Activated CD8-positive, alpha-beta memory T cell treated with anti-CD3 and anti-CD28 coated beads for 1 hour (primary cell): ENCODE data around the gene CLPX.
"Not testable (repeated sequence)": the region's sequence is repeated elsewhere in the genome, so short reads cannot be mapped to it uniquely, and the experiment has no call there.

Experiments
- DNase-seq, 2 donors: peaks; one replicate each; pipeline ENCODE4 v3.0.0-alpha.2; 2020; ENCODE audit warnings: low read depth in 1 of 2; ENCODE audit errors: extremely low read depth in 1 of 2

The CLPX gene

DNA sequence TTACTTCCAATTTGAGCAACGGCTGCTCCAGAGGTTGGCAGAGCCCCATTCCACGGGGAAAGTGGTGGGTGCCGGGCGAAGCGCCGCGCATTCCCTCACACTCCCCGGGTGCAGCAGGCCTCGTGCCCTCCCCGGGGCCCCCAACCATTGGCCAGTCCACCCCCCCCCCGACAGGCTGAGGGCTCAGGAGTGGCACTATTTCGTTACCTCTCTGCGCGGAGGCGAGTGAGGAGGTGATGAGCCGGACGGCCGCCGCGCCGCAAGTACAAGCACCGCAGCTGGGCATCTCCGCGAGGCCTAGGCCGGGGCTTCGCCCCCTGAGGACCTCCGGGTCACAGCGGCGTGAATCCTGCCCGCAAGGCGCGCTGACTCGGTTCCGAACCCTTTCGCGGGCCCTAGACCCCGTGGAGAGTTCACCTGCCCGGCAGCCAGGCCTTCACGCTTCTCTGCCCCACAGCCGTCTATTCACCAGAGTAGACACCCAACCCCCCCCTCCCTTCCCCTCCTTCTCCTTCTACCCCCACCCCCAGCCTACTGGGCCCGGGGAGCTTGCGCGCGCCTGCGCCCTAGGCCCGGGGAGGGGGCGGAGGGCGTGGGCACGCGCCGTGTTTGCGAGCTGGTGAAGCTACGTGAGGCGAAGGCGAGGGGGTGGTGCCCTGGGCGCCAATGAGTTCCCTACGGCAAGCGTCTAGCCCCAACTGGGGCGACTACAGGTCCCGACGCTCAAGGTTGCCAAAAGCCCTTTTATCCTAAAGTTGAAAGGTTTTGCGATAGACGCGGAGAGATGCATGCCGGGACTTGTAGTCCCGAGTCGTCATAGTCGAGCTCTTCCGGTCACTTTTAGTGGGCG, at the start of gene CLPX:
Gene CLPX (minus strand): TSS at position 475 of the 850 bp plus-strand sequence. CDS start 189 bp downstream, at position 286.
- peak; percentile 81 to 82 for DNase-seq

DNA sequence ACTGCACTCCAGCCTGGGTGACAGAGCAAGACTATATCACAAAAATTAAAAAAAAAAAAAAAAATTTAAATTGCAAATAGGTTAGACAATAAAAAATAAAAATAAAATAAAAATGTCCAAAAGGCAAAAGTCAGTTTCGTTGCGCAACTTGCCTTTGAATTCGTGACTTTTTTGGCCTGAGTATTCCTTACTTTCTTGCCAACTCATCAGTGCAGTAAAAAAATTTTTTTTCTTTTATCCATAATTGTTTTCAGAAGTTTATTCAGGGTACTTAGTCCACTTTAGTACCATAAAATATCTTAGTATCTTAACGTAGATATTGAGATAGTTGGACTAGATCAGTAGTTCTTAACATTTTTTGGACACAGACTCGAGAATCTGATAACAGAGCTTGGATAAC, 48.6 kb upstream of the CLPX start:
- DNase-seq: no peak

DNA sequence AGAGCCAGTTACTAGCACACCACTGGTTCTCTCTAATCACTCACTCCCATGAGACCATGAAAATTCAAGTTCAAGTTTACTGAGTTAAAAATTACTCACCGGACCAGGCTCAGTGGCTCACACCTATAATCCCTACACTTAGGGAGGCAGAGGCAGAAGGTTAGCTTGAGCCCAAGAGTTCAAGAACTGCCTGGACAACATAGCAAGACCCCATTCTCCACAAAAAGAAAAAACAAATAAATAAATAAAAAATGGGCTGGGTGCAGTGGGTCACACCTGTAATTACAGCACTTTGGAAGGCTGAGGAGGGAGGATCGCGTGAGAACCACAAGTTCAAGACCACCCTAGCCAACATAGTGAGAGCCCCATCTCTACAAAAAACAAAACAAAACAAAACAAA, 47.4 kb upstream of the CLPX start:
- DNase-seq: no peak

DNA sequence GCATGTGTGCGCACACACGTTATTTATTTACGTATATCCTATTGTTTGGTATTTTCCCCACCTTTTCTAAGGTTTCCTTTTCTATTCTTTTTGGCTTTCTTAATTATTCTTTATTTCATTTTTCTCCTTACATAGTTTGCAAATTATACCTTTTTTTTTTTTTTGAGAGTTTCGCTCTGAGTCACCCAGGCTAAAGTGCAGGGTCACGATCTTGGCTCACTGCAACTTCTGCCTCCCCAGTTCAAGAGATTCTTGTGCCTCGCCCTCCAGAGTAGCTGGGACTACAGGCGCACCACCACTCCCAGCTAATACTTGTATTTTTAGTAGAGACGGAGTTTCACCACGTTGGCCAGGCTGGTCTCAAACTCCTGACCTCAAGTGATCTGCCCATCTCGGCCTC, 46.2 kb upstream of the CLPX start:
- no peak for DNase-seq

DNA sequence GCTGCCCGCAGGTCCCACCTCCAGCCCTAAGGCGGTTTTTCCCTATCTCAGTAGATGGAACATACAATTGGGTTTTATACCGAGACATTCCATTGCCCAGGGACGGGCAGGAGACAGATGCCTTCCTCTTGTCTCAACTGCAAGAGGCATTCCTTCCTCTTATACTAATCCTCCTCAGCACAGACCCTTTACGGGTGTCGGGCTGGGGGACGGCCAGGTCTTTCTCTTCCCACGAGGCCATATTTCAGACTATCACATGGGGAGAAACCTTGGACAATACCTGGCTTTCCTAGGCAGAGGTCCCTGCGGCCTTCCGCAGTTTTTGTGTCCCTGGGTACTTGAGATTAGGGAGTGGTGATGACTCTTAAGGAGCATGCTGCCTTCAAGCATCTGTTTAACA, 41.8 kb upstream of the CLPX start:
- DNase-seq: not testable (repeated sequence)

DNA sequence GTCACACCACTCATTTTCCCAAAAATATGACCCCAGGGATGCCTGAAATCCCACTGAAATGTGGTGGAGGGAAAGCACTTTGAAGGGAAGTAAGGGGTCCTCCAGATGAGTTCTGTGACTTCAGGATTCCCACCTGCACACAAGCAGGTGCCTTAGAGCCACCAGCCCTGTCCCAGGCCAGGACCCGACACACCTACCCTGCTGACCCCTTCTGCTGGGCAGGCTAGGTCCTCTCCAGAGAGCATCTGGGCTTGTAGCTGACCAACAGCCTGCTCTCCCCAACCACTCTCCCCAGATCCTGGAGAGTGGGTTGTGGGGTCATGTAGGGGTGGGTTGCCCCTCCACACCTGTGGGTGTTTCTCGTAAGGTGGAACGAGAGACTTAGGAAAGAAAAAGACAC, 41.1 kb upstream of the CLPX start:
- DNase-seq: no peak

DNA sequence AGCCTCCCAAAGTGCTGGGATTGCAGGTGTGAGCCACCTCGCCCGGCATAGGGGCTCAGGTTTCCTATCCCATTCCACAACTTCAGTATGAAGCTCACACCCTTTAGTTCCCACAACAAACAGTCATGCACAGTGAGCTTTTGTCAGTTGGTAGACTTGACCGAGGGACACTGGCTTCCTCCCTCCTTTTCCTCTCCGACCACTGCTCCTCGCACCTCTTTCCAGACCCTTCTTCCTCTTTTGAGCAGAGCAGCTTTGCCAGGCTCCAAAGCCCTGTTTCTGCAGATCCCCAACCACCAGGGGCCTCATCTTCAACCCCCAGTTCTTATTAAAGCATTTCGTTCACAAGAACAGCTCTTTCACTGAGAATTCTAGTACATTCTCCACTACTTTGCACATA, 38.9 kb upstream of the CLPX start:
- DNase-seq: no peak

DNA sequence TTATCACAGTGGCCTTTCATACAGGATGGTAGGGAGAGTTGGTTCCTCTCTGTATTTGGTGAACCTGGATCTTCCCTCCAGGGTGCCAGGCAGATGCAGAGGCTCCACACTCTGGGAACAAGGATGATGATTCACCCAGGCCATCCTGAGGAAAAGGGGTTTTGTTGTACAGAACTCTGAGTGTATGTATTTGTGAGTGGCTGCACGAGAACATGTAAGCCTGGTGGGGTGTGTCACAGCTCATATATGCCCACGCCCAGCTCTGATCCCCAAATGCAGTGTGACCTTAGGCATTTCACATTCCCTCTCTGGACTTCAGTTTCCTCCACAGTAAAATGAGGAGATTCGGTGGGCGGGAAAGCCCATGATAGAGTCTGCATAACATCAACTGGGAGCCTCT, 37.7 kb upstream of the CLPX start:
- no peak for DNase-seq

DNA sequence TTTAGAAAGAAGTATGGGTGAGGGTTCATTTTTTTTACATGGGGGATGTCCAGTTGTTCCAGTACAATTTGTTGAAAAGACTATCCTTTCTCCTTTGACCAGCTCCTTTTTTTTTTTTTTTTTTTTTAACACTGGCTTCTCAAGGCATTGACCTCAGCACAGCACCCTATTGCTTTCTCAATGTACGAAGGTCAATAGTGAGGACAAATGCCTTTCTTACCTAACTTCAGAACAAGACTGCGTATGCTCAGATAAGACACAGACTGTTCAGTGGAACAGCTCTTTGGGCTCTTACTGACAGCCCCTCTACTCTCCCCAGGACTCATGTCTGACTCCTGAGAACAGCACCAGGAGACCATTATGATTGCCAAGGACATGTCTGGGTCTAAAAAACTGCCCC, 36.6 kb upstream of the CLPX start:
- no peak for DNase-seq

DNA sequence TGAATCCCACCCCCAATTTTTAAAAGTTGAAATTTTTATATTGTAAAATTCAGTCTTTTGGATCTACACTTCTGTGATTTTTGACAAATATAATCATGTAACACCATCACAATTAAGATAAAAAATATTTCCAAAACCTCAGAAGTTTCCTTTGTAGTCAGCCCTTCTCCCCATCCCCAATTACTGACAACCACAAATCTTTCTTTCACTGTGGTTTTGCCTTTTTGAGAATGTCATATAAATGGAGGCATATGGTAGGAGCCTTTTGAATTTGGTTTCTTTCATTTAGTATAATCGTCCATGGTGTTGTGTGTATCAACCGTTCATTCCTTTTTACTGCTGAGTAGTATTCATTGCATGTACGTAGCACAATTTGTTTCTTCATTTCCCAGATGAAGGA, 34.0 kb upstream of the CLPX start:
- no peak for DNase-seq

DNA sequence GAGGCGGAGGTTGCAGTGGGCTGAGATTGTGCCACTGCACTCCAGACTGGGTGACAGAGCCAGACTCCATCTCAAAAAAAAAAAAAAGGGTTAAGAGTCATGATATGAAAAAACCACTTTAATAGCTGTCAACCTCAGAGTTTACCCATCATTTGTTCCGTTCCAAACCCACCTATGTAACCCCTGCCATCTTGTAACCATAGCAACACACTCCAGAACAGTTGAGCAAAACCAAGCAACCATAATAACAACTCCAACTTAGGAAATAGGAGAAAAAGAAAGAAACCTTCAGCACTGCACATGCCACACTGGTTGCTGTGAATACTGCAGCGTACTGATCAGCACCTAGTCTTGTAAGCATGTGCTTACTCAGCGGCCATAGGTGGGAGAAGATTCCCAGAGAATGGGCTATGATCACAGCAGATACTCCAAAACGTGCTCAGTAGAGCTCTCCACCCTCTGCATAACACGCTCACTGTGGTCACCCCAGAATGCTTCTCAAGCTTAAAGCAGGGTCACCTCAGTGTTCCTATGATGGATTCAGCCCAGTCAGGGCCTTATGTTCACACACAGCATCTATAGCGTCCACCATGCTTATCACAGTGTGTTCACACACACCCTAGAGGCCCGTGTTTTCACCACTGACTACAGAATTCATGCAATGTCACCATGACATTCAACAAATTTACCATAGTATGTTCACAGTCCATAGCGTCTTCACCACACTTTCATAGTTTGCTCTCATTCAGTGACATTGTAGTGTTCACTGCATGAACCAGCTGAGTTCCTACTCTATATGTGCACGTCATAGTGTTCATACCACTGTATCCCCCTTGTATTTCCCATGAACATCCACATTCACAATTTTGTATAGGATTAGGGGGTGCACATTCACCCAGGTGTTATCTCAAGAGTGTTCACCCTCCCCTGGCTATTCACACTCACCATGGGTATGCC, 32.7 kb upstream of the CLPX start:
- no peak for DNase-seq

DNA sequence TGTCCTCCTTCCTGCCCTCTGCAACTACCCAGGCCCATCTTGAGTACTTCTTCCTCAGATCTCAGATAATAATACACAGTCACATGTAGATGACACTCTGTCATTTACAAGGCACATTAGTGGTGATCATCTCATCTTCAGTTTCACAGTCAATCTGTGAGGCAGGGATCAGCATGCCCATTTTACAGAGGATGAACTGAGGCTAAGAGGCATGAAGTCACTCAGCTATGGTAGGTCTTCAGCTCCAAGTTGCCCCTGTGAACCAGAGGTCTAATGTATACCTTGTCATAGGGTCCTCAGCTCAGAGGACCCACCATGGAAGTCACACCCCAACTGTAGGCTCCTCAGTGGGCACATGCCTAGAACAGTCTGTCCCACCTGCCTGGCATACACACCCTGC, 30.4 kb upstream of the CLPX start:
- DNase-seq: no peak

DNA sequence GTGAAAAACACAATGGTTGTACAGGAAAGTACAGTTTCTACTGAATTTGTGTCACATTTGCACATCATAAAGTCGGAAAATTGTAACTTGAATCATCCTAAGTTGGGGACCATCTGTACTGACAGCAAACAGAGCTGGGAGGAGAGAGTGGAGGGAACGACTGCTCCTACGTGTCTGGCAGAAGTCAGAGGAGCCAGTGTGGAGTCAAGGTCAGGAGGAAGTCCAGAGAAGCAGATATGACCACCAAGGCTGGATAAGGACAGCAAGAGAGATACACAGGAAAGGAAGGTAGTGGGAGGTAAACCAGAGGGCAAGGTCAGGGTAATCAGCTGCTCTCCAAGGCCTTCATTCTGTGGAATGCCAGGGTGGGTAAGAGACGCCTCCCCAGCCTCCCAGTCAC, 28.9 kb upstream of the CLPX start:
- DNase-seq: no peak

DNA sequence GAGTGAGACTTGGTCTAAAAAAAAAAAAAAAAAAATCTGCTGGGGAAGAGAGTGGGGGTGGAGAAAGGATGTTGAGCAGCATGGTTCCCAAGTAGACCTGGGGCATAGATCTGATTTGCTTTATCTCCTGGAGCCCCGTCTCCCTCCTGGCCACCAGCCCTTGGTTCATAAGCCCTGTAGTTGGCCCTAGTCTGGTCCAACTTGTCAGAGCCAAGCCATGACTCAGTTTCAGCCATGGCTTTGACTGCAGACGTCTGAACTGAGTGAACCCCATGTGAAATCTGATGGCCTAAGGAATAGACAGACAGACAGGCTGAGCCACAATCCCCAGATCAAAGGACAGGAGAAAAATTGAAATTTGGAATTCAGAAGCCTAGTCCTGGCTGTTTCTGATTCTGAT, 28.1 kb upstream of the CLPX start:
- DNase-seq: no peak

DNA sequence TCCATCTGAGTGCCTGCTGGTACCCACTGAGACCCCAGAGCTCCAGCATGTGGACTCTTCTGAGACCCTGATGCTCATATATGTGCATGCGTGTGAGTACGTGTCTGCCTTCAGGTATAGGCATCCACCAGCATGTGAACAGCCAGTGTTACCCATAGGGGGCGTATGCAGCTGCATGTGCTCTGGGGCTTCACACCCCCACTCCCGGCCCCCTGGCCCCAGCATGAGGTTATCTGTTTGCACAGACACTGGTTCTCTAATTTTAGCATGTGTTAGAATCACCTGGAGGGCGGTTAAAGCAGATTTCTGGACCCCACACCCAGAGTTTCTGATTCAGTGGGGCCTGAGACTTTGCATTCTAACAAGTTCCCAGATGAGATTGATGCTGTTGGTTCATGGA, 27.0 kb upstream of the CLPX start:
- DNase-seq: no peak

DNA sequence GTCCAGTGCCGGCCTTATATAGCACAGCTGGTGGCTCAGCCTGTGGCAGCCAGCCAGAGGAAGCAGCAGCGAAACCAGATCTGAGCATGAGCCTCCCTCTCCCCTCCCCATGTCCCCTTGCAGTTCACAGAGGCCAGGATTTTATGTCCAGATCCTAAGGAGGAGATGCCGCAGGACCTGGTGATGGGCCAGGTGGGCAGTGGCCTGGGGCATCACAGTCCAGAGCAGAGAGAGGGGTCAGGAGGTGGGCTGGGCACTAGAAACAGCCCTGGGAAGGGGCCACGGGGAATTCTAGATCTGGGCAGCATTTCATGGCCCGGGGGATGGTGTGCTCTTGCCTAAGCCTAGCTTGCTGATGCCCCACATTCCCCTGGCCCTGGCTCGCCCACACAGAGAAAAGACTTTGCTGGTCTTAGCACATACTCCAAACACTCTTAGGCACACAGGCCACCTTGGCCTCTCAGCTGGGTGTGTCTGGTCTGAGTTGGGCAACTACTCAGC, 26.4 kb upstream of the CLPX start:
- no peak for DNase-seq

DNA sequence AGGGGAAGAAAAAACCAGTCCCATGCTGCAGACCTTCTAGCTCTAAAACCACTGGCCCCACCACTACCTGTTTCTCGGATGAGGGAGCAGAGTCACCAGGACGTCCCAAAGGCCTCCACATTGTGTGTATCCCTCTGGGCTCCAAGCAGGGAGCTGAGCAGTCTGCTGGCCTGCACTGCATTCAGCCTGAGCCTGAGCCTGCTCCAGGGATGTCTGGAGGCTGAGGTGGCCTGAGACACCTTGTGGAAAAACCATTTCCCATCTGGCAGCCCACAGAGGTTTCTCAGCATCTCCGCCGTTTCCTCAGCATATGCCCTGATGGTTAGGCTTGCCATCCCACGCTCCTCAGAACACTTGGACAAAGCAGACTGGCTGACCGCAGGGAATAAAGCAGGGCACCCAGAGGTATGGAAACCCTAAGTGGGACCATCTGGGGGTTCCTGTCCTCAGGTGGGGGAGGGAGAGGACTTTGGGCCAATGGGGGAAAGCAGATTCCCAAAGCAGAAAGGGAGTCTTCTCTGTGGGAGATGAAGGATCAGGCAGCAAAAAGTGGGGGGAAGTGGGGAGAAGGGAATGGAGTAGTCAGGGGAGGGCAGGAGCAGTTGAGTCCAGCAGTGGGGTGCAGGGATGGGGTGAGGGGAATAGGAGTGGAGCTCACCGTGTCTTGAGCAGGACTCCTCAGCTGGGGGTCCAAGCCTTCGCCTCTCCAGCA, 25.8 kb upstream of the CLPX start, which contains the start of gene CILP:
Gene CILP (minus strand): TSS at position 704 of the 712 bp plus-strand sequence. CDS start 1,718 bp downstream, outside the sequence.
- DNase-seq: no peak

DNA sequence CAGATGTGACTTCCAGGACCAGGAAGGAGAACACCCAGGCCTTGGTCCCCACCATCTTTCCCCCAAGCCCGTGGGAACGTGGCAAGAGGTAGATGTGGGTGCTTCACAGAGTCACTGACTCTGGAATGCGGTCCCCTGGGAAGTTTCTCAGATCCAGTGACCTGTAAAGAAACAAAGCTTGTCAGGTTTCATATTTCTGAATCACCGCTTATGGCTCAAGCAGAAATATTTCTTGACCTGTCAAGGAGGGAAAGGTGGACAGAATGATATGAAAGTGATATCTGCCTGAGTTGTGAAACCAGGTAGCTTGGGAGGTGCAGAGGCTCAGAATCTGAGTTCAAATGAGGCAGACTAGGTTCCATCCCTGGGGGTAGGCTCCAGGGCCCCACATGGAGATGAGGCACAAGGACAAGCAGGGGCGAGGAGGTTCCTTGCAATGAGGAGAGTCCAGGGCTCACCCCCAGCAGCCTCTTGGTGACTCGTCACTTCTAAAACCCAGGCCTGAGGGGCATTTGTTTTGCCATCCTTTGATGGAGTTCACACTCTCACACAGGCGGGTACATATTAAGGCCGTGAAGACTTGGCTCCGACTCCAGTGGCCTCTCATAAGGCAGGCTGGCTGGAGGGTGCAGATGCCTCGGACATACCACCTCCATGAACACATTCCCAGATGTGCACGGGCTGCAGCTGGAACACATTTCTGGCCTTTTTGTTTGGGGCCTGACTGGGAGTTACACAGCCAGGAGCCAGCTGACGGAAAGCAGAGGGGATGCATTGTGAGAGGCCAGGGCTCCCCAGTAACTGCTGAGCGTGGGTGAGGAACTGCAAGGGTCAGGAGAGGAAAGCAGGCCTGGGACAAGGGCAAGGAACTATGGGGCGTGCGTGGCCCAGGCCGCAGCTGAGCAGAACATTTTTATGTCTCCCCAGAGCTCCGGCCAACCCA, 24.8 kb upstream of the CLPX start:
- DNase-seq: no peak

DNA sequence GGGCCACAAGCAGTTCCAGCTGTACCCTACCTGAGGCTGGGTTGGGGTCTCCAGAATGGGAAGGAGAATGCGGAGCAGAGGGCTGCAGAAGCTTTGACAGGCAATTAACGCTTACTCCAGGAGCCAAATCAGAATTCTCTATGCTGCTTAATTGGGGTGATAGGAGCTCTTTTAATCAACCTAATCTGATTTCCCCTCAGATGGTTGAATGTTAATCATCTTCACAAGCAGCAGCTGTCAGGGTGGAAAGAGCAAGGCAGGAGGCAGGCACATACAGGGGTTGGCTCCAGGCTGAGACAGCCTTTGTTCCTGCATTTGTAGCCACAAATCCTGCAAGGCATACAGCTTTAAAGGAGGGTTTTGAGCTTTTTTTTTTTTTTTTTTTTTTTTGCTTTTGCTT, 23.5 kb upstream of the CLPX start:
- DNase-seq: no peak
